ENCODE results near the gene PIK3R6.

The PIK3R6 gene

GRCh38 chr17:8846768-8847211, 20.7 kb downstream of the PIK3R6 start:
- DNase-seq = no peak

DNA sequence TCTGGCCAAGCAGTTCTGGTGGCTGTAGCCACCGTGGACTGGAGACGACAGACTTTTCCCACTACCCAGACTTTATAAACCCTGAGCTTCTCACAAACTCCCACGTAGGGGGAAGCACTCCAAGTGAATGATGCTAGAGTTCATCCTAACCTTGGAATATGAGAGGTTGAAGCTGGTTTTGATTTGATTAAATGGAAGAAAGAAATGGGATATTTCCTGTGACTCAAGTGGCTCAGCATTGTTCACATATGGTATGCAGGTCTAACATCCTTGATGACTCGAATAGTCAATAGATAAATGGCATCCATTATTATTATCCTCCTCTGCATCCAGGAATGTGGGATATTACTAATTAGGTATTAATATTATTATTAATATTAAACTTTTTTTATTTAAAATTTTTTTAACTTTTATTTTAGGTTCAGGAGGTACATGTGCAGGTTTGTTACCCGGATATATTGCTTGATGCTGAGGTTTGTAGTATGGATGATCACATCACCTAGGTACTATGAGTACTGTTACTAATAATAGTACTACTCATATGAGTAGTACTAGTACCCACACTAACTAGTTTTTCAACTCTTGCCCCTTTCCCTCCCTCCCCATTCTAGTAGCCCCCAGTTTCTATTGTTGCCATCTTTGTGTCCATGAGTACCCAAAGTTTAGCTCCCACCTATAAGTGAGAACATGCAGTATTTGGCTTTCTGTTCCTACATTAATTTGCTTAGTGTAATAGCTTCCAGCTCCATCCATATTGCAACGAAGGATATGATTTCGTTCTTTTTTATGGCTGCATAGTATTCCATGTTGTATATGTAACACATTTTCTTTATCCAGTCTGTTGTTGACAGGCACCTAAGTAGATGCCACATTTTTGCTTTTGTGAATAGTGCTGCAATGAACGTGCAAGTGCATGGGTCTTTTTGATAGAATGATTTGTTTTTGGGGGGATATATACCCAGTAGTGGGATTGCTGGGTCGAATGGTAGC, 22.9 kb downstream of the PIK3R6 start:
- no peak for DNase-seq

DNA sequence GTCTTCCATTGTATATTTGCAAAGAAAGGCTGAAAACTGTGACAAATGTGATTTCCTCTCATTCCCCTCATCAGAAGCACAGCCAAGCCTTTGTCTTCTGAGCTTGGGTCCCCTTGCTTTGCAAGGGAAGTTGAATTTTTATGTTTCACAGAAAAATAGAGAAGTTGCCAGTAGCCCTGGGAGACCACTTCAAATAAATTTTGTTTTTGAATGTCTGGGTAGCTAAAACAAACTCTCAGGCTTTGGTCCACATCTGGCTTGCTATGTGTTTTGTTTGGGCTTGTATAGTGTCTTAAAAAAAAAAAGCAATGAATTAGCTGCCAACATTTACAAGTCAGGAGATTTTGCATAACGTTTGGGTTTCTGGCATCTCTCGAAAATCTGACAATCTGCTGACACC, 24.1 kb downstream of the PIK3R6 start:
- DNase-seq = no peak

DNA sequence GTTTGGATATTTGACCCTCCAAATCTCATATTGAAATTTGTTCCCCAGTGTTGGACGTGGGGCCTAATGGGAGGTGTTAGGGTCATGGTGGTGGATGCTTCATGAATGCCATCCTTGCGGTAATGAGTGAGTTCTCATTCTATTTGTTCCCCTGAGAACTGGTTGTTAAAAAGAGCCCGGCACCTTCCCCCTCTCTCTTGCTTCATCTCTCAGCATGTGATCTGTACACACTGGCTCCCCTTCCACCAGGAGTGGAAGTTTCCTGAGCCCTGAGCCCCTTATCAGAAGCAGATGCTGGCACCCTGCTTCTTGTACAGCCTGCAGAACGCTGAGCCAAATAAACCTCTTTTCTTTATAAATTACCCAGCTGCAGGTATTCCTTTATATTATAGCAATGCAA, 25.6 kb downstream of the PIK3R6 start:
- DNase-seq = no peak

- no peak for DNase-seq
Observed at GRCh38 chr17:8839410-8839935, 28.0 kb downstream of the PIK3R6 start.

DNA sequence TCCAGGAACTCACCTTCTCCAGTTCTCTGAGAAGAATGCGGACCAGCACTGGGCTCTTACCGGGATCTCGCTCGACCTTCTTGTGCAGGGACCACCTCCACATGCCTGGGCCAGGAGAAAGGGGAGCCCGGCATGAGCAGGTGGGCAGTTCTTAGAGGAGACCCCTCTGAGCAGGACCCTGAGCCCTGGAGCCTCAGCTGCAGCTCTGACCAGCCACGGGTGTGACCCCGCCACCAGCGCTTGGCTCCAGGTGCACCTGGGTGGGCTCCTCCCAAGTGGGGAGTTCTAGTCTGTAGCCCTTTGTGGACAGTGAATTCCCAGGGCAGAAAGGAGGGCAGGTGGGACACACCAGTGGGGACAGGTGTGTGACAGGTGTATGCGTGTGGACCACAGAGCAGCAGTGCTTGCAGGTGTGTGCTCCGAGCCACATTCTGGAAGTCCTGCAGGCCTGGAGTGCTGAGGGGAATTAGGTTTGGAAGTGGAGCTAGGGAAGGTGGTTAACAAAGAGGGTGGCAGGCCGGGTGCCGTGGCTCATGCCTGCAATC, 28.9 kb downstream of the PIK3R6 start:
- DNase-seq = no peak

DNA sequence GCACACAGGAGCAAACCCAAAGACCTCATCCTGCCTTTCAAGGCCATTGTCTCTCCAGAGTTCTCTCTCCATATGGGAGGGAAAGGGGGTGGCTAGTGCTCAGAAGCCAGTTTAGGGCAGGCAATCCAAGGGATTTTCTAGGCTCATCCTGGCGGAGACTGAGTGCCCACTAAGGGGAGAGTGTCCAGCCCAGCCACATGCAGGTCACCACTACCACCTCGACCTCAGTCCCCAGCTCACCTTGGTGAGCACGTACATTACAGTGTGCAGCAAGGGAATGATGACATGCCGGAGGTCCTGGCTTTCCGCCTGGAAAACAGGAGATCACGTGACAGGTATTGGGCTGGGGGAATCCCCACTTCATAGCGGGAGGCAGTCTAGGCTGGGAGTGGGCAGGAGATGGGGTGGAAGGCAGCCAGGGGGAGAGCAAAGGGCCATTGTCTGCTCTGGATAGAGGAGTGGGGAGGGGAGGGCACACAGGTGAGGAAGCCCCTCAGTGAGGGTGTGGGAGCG, 29.9 kb downstream of the PIK3R6 start:
- no peak for DNase-seq

GRCh38 chr17:8836821-8837562, 30.5 kb downstream of the PIK3R6 start:
- no peak for DNase-seq

GRCh38 chr17:8835631-8836364, 31.7 kb downstream of the PIK3R6 start:
- no peak for DNase-seq

DNA sequence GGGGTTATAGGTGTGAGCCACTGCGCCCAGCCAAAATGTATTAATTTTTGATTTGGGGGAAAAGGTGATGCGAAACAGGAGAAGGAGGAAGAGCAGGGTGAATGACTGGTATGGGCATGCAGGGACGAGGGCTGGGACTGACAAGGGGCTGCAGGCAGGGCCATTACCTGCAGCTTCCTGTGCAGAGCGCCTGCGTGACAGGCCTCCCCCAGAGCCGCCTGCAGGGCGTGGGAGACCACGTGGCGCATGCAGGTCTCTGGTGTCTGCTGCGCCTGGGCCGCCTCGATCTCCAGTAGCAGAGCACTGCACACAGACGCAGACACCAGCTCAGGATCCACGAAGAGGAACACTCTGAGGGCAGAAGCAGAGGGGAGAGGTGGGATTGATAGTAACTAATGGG, 32.4 kb downstream of the PIK3R6 start:
- no peak for DNase-seq

DNA sequence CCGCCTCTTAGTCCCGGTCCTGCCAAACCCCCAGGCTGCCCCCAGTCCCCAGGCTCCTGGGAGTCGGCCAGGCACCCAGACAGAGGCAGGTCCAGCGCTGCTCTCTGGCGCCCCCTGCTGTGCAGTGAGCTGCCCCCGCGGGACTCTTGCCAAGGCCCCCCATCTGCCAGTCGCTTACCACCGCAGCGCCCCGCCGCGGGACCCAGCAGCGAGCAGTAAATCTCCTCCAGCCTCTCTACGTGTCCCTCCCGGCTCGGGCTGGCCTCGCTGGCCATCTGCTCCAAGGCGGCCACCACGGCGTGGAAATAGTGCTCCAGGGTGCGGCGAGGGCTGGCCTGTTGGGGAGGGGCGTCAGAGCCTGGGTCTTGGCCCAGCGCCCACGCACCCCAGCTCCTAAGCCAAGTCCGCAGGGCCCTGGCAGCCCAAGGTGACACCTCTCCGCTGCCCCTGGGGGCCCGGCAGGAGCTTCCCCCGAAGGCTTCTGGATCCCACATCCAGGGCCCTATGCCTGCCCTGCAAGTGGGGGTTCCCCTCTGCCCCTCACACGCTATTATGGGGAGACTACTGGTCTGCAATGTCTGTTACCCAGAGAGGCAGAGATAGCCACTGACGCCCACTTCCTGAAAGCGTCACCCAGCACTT, 34.6 kb downstream of the PIK3R6 start:
- DNase-seq = peak; percentile 11

DNA sequence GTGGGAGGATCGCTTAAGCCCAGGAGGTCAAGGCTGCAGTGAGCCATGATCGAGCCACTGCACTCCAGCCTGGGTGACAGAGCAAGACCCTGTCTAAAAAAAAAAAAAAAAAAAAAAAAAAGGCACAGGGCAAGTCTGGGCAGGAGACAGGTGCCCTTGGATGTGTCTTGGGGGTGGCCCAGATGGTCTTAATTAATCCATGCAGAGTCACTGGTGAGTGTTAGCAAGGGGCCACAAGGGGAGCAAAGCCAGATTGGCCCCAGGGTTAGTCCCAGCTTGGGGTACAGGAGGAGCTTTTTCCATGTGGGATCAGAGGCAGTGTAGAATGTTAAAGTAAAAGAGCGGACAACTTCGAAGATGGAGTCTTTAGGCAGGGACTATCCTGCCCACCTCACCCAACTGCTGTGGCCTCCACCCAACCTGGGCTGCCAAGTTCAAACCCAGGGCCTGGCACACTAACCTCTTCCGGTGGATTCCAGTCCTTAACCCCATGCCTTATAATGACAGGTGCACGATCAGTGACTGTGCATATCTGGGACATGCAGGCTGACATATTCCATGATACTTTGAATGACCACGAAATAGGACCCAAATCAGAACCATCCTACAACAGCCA, 36.1 kb downstream of the PIK3R6 start:
- DNase-seq = no peak

GRCh38 chr17:8830141-8830540, 37.3 kb downstream of the PIK3R6 start:
- no peak for DNase-seq

DNA sequence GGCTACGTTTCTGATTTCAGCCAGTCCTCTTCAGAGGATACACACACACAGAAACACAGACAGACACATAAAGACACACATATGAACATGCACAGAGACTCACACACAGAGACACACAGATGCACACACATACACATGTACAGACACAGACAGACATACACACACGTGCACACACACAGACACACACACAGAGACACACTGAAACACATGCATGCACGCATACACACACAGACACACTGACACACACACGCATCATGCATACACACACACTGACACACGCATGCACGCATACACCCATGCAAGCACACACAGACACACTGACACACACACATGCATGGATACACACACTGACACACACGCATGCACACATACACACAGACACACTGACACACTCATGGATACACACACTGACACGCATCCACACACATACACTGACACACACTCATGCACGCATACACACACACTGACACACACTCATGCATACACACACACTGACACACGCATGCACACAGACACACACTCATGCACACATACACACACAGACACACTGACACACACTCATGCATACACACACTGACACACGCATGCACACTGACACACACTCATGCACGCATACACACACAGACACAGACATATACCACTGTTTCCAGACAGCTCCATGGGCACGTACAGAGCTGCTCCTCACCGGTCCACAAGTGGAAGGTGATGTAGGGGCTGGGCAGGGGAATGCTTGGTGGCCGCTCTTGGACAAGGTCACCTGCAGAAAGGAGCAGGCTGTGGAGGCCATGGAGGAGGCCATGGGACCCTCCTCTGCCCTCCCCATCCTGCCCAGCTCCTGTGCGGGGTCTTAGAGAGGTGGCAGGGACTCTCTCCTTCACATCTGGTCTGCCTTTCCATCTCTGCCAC, 38.2 kb downstream of the PIK3R6 start:
- no peak for DNase-seq

DNA sequence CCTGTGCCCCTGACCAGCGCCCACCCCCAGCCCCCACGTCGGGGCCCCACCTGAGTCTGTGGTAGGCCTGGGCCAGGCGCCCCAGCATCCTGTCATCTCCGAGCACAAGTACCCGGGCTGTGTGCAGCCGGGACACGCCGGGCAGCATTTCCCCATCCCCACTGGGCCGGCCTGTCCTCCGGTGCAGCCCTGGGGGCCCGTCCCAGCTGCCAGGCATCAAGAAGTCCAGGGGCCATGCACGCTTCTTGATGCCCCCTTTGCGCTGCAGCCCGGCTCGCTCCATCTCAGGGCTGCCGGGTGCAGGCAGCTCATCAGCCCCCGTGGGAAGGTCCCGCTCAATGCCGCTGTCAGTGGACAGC, 39.0 kb downstream of the PIK3R6 start:
- no peak for DNase-seq

DNA sequence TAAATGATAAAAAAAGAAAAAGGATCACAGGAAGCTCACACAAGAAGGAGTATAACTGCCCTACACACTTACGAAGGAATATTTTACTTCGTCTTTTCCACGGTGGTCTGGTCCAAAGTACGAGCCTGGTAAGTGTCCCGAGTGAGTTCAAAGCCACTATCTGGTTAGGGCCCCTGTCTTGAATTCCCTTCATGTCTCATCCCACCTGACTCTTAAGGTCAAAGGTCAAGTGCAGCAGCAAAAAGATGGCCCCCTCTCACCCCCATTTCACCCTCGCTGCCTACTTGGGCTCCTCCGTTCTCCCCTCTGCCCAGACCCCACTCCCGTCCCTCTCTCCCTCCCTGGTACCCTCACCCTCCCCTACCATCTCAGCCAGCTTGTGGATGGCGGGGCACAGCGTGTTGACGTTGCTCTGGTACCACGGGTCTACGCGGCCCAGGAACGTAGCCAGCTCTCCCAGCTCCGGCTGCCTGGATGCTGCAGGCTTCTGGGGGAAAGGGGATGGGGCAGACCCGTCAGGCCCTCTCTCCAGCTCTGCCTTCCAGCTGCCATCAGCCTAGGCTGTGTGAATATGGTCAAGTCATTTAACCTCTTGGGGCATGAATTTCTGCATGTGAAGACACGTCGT, 40.6 kb downstream of the PIK3R6 start:
- DNase-seq = no peak

- DNase-seq = no peak
Observed at GRCh38 chr17:8825802-8826201, 41.7 kb downstream of the PIK3R6 start.

DNA sequence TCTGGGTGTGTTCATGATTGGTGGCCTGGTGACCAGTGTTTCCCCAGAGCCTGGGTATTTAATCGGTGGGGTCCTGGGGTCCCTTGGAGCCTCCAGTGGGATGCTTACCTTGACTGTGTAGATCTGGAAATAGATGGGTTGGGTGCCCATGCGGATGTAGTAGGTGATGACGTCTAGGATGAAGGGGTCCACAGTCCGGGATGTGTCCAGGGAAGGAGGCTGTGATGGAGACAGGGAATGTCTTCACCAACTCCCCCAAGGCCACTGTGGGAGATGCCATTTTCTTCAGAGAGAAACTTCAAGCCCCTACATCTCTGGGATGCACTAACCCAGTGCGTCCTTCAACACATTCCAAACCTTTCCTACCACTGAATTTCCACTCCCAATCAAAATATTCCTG, 44.2 kb downstream of the PIK3R6 start:
- DNase-seq = no peak

DNA sequence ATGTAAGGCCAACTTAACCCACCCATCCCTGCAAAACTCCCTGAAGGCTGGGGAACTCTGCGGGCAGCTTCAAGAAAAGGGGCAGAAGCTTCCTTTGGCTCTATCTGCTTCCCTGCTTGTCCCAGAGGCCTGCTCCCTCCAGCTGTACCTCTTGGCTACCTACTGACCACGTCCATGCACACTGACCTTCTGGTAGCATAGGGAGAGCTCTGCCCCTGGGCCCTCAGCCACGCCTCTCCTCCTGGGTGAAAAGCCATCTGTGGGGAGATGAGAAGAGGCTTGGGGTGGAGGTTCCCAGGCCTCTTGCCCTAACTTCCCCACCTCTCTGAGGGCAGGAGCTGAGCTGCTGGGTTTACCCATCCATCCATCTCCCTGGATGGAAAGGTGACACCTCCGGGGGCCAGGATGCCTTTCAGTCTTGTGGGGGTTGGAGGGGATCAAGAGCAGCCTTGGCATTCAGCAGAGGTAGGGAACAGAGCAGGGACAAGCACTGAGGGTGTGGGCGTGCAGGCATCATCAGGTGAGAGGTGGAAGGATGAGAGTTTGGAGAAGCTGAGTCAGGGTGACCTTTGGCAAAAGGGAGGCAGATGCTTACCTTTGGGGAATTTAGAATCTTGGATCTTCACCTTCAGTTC, 45.0 kb downstream of the PIK3R6 start:
- DNase-seq = no peak

Measured in activated naive CD4-positive, alpha-beta T cell treated with Interleukin-2 at 50 U/mL for 16 hours (primary cell).